ENCODE data around the gene NACC2.

NACC2 gene

GRCh38 chr9:136007934-136008692, 87.0 kb downstream of the NACC2 start:
- DNase-seq: no peak

DNA sequence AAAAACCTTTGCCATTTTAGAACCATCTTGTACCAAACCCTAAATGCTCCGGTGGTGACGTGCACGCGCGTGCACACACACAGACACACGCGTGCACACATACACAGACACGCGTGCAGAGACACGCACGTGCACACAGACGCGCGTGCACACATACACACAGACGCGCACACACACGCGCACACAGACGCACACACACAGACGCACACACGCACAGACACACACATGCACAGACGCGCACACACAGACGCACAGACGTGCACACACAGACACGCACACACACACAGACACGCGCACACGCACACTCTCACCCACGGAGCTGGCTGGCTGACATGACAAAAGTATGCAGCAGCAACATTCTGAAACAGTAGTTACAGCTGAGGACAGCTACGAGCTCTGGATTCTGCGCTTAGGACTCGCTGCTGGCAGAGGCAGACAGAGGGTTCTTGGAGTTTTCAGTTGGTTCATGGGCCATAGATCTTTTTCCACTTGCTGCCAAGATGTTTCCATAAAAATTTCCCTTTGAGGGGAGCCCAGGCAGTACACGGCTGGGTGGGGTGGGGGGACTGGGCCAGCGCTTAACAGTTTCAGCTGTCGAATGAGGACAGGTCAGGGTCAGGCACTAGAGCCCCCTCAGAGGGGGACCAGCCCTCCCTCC, 87.7 kb downstream of the NACC2 start:
- no peak for DNase-seq

DNA sequence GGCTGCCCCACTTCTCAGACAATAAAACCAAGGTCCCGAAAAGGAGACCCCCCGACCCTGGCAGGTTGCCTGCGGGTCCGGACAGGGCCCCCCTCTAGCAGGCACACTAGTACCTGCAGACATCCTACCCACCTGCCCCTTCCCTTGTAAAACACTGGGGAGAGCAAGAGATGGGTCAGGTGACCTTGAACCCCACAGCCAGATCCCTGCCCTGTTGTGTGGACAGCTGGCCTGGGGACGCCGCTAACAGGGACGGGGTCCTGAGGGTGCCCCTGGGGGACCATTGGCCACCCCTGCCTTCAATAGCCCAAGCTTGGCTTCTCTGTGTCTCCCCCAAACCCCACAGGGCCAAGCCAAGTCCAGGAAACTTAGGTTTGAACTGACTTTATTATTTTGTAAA, 88.9 kb downstream of the NACC2 start:
- no peak for DNase-seq

- no peak for DNase-seq
These were observed 90.4 kb downstream of the NACC2 start for GRCh38 chr9:136004712-136005111.

DNA sequence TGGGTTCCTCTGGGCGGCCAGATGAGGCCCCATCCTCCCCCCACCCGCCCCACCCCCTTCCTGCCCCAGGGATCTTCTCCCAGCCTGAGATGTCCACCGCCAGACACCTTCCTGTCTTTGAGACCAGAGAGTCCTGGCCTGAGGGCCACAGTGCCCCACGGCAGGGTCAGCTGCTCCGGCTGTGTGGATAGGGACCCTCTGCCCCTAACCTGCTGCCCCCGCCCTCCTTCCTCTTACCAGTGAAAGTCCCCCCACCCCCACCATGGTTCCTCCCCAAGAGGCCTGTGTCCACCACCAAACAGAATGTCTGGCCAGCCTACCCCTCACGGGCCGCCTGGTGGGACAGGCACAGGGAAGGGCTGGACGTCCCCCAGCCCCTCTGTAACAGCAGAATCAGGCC, 90.9 kb downstream of the NACC2 start:
- DNase-seq: no peak

GRCh38 chr9:136003411-136004218, 91.5 kb downstream of the NACC2 start:
- peak; percentile 36 for DNase-seq

DNA sequence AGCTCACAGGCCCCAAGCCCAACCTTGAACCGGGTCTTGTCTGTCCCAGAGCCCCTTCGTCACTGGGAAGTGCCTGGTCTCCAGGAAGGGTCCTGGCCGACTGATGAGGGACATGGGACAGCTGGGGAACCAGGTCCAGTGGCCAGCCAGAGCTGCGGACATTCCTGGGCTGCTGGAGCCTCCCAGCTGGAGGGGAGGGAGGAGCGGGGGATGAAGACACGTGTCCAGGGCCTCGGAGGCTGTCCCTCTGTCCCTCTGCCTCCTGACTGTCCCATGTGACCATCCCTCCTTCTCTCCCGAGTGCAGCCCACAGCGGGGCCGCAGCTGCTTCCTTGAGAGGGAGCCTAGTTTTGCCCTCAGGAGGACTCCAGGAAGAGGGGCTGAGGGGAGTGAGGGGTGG, 92.2 kb downstream of the NACC2 start:
- no peak for DNase-seq

- DNase-seq: no peak
These were observed 92.9 kb downstream of the NACC2 start for GRCh38 chr9:136002215-136002614.

DNA sequence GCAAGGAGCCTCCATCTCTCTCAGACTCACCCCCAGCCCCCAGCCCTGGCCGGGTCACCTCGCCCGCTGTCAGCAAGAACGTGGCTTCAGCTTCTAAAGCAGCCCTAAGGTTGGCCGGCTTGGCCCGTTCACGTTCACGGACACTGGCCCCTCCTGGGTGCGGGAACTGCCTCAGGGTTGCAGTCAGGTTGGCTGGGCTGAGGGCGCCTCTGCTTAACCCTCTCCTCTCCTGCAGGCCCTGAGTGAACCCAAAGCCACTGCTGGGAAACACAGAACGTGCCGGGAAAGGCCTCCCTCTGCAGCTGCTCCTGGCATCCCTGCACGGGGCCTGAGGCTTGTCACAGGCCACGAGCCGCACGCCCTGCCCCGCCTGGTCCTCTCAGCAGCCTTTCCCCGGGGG, 93.9 kb downstream of the NACC2 start:
- DNase-seq: no peak

DNA sequence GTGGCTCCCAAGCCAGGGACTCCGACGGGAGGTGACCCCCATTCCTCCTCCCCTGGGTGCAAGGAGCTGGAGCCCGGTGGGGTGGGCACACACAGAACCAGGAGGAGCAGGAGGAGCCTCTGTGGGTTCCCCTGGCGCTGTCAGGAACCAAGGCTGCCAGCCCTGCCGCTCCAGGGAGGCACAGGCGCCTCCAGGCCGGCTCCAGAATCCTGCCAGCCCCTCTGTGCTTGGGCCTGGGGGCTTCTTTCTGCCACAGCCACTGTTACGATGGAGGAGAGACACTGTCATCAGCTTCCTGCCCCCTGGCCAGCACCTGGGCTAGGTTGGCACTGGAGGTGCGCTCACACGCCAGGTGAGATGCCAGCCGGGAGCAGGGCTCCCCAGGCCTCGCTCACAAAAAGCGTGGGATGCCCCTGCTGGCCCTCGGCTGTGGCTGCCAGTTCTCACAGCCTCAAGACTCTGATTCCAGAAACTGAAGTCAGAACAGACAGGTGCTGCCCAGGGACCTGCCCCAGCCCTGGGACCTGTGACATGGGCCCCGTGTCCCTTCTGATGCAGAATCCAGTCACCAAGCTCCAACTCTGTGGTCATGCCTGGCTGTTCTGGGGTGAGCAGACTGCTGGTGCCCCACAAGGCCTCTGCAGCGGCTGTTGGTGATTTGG, 96.5 kb downstream of the NACC2 start:
- DNase-seq: no peak

DNA sequence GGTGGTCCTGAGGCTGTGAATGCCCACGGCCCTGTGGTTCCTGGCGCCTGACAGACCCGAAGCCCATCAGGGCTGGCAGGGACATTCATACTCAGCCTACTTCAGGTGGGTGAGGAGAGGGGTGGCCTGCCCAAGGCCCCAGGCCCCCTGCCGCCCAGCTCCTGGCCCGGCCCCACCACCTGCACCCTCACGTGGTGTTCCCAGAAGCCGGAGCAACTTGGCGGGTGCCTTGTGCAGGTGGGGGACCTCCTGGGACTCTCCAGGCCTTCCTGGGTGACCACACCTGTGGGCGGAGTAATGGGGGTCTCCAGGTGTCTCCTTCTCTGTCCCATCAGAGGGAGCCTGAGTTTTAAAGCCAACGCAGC, 97.1 kb downstream of the NACC2 start:
- DNase-seq: no peak

DNA sequence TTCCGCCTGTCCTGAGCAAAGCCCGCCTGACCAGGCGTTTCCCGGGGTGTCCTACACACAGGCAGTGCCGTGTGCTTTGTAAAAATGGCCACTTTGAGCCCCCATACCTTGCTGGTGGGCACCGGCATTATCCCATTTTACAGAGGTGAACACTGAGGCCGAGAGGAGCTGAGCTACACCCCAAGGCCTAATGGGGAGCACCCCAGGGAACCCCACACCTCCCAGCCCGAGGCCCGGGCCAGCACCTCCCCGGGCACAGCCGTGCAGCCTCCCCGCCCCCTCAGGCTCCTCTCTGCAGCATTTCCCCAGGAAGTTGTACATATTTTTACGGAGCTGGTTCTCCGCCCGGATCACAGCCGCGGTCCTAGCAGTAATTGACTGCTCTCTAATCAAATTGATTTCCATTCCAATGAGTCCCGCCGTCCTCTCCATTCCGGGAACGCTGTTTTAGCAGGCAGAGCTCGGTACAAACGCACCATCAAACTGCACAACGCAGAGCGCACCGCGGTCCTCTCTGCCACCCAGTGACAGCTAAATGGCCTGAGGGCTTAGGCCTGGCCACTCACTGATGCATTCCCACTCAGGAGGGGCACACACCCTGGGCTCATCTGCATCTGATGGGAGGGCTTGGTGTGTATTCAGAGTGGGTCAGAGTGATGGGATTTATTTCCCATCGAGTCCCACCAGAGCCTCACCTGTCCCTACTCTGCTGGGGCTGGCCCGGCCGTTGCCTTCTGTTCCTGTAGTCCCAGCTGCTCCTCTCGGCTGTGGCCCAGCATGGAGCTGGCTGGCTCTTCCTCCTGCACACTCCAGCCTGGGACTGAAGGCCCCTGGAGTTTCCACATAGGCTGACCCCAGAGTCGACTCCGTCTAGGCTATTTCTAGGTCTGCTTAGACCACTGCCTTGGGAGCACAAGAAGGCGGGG, 97.7 kb downstream of the NACC2 start:
- DNase-seq: no peak

- no peak for DNase-seq
These were observed 99.3 kb downstream of the NACC2 start for GRCh38 chr9:135995816-135996215.

DNA sequence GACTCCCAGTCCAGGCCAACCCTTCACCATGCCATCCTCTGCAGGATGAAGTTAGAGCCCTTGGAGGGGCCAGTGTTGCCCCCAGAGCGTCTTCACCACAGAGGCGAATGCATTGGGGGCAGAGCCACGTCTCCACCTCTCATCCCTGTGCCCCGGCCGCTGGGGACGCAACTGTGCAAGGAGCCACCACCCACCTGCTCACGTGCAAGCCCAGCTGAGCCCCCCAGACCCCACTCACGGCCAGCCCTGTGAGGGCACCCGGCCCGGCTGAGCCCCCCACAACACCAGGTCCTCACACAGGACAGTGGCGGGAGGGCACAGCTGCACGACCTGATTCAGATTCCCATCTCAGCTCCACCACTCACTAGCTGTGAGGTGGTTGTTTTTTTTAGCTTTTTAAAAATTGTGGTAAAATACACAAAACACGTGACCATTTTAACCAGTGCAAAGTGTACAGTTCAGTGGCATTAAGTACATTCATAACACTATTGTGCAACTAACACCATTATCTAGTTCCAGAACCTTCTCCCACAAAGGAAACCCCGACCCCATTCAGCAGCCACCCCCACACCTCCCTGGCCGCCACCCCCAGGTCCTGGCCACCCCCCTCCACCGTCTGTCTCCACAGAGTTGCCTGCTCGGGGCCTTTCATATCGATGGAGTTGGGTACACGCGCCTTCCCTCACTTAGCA, 100.4 kb downstream of the NACC2 start:
- DNase-seq: peak; percentile 71

- no peak for DNase-seq
These were observed 101.2 kb downstream of the NACC2 start for GRCh38 chr9:135993765-135994500.

DNA sequence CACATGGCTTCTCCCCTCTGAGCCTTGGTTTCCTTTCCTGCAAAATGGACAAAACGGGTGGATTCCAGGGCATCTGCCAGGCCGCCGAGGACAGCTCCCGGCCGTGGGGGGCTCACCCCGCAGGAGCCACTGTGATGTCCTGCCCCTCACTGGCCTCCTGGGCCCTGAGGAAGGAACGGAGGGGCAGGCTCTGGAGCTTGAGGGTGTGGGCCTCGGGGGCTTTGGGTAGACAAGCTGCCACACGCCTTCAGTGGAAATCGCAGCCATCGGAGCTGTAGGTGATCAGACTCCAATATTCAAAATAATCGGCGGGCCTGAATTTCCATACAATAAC, 101.7 kb downstream of the NACC2 start:
- no peak for DNase-seq

DNA sequence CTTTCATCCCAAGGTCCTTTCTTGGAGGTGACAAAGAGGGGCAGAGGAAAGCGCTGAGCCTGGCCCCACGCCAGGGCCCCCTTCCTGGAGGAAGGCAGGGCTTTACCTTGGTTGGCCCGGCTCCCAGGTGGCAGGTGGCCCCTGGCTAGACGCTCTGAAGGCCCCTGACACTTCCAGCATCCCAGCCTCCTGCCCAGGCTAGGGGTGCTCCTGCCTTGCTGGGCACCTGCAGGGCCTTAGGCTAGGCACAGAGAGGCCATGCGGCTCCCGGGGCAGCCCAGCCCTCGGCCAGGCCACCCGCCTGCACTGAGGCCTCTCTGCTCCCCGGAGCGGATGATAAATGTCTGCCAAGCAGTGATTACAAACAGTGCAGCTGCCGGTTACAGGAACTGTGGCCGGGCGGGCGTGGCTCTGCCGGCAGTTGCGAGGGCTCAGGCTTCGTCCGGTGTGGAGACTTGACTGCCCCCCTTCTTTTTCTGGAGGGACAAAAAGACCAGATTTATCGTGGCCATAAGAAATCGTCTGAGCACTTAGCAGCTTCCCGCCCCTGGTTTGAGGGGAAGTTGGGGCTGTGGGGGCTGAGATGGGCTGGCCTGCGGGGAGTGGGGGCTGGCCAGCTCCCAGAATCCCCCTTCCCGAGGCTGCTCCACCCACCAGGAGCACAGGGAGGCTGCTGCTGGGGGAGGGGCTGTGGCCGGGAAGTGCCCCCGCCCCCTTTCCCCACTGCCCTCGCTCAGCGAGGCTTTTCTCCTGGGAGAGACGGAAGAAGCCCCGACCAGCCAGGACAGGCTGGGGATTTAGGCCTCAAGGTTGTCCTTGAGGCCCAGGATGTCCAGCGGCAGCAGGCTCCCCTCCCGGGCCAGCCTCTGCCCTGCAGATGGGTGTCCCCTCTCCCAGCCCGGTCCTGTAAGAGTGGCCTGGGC, 102.3 kb downstream of the NACC2 start:
- DNase-seq: peak; percentile 91

- no peak for DNase-seq
These were observed 103.3 kb downstream of the NACC2 start for GRCh38 chr9:135991771-135992170.

GRCh38 chr9:135990468-135991429, 104.3 kb downstream of the NACC2 start:
- DNase-seq: peak; percentile 92

Data from hematopoietic multipotent progenitor cell treated with erythropoietin and hydrocortisone succinate and interleukin-3 and kit ligand, for 6 days (in vitro differentiated cells).